ENCODE data around the gene PDE4D. TPM values are rescaled to one million over a fixed set of nuclear protein-coding genes. Genes with fewer than 3 reads are reported as not detected.

The PDE4D gene
- total RNA-seq, 1 donor from 2014 or later: 14.2 TPM

GRCh38 chr5:59251627-59252026 is 641.9 kb downstream of the PDE4D start:
- no peak overlapping the region for H3K4me3 Mint-ChIP-seq (ENCODE audit: unreplicated experiment)
- Histone ChIP-seq H3K9ac (ENCODE audit: low read length) (no peak overlapping the region), H3K27ac (ENCODE audit: low read depth, low read length) (no peak overlapping the region), H2AFZ (ENCODE audit: low read depth, low read length) (no peak overlapping the region), H3K4me1 (ENCODE audit: insufficient read depth, low read length) (no peaks in the 10 kb centered on the region), H4K20me1 (ENCODE audit: insufficient read depth, low read length) (no peaks in the 10 kb centered on the region), H3K79me2 (ENCODE audit: insufficient read depth, low read length) (no peaks in the 10 kb centered on the region), H3K4me2 (ENCODE audit: low read length) (no peak overlapping the region), H3K27me3 (ENCODE audit: insufficient read depth, low read length) (no peaks in the 10 kb centered on the region), H3K4me3 (ENCODE audit: insufficient read depth, low read depth, low read length) (no peak overlapping the region), H3K9me3 (ENCODE audit: insufficient read depth, low read depth, low read length) (no peaks in the 10 kb centered on the region), H3K36me3 (ENCODE audit: insufficient read depth, low read length) (no peaks in the 10 kb centered on the region)
- H3K27ac Mint-ChIP-seq (ENCODE audit: unreplicated experiment): no peak overlapping the region
- DNase-seq (ENCODE audit: low read depth) (no peak), FAIRE-seq (no peak)
- peaks cover 2% of the 10 kb centered on the region for H3K9me3 Mint-ChIP-seq (ENCODE audit: unreplicated experiment)
- no peaks in the 10 kb centered on the region for H3K4me1 Mint-ChIP-seq (ENCODE audit: low read depth, unreplicated experiment)
- H3K36me3 Mint-ChIP-seq (ENCODE audit: low read depth, unreplicated experiment): no peaks in the 10 kb centered on the region
- no peaks in the 10 kb centered on the region for H3K27me3 Mint-ChIP-seq (ENCODE audit: low read depth, unreplicated experiment)
- TF ChIP-seq CTCF (IDR thresholded peaks at IDR 0.05; ENCODE audit: insufficient read depth, low read depth, low read length) (no peak), EZH2 (IDR thresholded peaks at IDR 0.05; ENCODE audit: insufficient read depth, low read length) (no peak)

GRCh38 chr5:59249726-59250125 is 643.8 kb downstream of the PDE4D start:
- TF ChIP-seq CTCF (IDR thresholded peaks at IDR 0.05; ENCODE audit: insufficient read depth, low read depth, low read length): no peak
- no peak for TF ChIP-seq EZH2 (IDR thresholded peaks at IDR 0.05; ENCODE audit: insufficient read depth, low read length)
- no peaks in the 10 kb centered on the region for H3K79me2 ChIP-seq (ENCODE audit: insufficient read depth, low read length)
- no peak for DNase-seq (ENCODE audit: low read depth)
- no peak overlapping the region for H2AFZ ChIP-seq (ENCODE audit: low read depth, low read length)
- no peak overlapping the region for H3K27ac ChIP-seq (ENCODE audit: low read depth, low read length)
- no peaks in the 10 kb centered on the region for H3K4me1 ChIP-seq (ENCODE audit: insufficient read depth, low read length)
- Mint-ChIP-seq H3K27ac (ENCODE audit: unreplicated experiment) (no peak overlapping the region), H3K4me1 (ENCODE audit: low read depth, unreplicated experiment) (no peaks in the 10 kb centered on the region), H3K36me3 (ENCODE audit: low read depth, unreplicated experiment) (no peaks in the 10 kb centered on the region), H3K9me3 (ENCODE audit: unreplicated experiment) (peaks cover 2% of the 10 kb centered on the region), H3K27me3 (ENCODE audit: low read depth, unreplicated experiment) (no peaks in the 10 kb centered on the region), H3K4me3 (ENCODE audit: unreplicated experiment) (no peak overlapping the region)
- H3K36me3 ChIP-seq (ENCODE audit: insufficient read depth, low read length): no peaks in the 10 kb centered on the region
- no peaks in the 10 kb centered on the region for H4K20me1 ChIP-seq (ENCODE audit: insufficient read depth, low read length)
- H3K4me2 ChIP-seq (ENCODE audit: low read length): no peak overlapping the region
- no peaks in the 10 kb centered on the region for H3K9me3 ChIP-seq (ENCODE audit: insufficient read depth, low read depth, low read length)
- H3K27me3 ChIP-seq (ENCODE audit: insufficient read depth, low read length): no peaks in the 10 kb centered on the region
- H3K4me3 ChIP-seq (ENCODE audit: insufficient read depth, low read depth, low read length): no peak overlapping the region
- H3K9ac ChIP-seq (ENCODE audit: low read length): no peak overlapping the region
- no peak for FAIRE-seq

- no peak for TF ChIP-seq CTCF (IDR thresholded peaks at IDR 0.05; ENCODE audit: insufficient read depth, low read depth, low read length)
- no peak for TF ChIP-seq EZH2 (IDR thresholded peaks at IDR 0.05; ENCODE audit: insufficient read depth, low read length)
- no peaks in the 10 kb centered on the region for H3K36me3 ChIP-seq (ENCODE audit: insufficient read depth, low read length)
- no peaks in the 10 kb centered on the region for H3K4me1 ChIP-seq (ENCODE audit: insufficient read depth, low read length)
- H3K27me3 ChIP-seq (ENCODE audit: insufficient read depth, low read length): no peaks in the 10 kb centered on the region
- DNase-seq (ENCODE audit: low read depth) (no peak), FAIRE-seq (no peak)
- H3K27ac Mint-ChIP-seq (ENCODE audit: unreplicated experiment): no peak overlapping the region
- no peak overlapping the region for H3K4me2 ChIP-seq (ENCODE audit: low read length)
- H3K4me3 Mint-ChIP-seq (ENCODE audit: unreplicated experiment): no peak overlapping the region
- H3K9ac ChIP-seq (ENCODE audit: low read length): no peak overlapping the region
- no peaks in the 10 kb centered on the region for H3K36me3 Mint-ChIP-seq (ENCODE audit: low read depth, unreplicated experiment)
- H3K9me3 Mint-ChIP-seq (ENCODE audit: unreplicated experiment): peaks cover 2% of the 10 kb centered on the region
- no peaks in the 10 kb centered on the region for H3K79me2 ChIP-seq (ENCODE audit: insufficient read depth, low read length)
- no peaks in the 10 kb centered on the region for H3K4me1 Mint-ChIP-seq (ENCODE audit: low read depth, unreplicated experiment)
- no peak overlapping the region for H3K27ac ChIP-seq (ENCODE audit: low read depth, low read length)
- no peaks in the 10 kb centered on the region for H3K9me3 ChIP-seq (ENCODE audit: insufficient read depth, low read depth, low read length)
- H4K20me1 ChIP-seq (ENCODE audit: insufficient read depth, low read length): no peaks in the 10 kb centered on the region
- no peak overlapping the region for H2AFZ ChIP-seq (ENCODE audit: low read depth, low read length)
- no peak overlapping the region for H3K4me3 ChIP-seq (ENCODE audit: insufficient read depth, low read depth, low read length)
- H3K27me3 Mint-ChIP-seq (ENCODE audit: low read depth, unreplicated experiment): no peaks in the 10 kb centered on the region
Observed at GRCh38 chr5:59249160-59249559, 644.4 kb downstream of the PDE4D start.

Data from astrocyte (in vitro differentiated cells and primary cell).